Cerebellar cortex (tissue), 1 donor: ENCODE data around the gene RPUSD2.
"Not testable (repeated sequence)": the region's sequence is repeated elsewhere in the genome, so short reads cannot be mapped to it uniquely, and the experiment has no call there.

Experiments used
- DNase-seq: peaks from one replicate; pipeline ENCODE4 v3.0.0-alpha.2; 2015; ENCODE audit warnings: low spot score

RPUSD2 gene

DNA sequence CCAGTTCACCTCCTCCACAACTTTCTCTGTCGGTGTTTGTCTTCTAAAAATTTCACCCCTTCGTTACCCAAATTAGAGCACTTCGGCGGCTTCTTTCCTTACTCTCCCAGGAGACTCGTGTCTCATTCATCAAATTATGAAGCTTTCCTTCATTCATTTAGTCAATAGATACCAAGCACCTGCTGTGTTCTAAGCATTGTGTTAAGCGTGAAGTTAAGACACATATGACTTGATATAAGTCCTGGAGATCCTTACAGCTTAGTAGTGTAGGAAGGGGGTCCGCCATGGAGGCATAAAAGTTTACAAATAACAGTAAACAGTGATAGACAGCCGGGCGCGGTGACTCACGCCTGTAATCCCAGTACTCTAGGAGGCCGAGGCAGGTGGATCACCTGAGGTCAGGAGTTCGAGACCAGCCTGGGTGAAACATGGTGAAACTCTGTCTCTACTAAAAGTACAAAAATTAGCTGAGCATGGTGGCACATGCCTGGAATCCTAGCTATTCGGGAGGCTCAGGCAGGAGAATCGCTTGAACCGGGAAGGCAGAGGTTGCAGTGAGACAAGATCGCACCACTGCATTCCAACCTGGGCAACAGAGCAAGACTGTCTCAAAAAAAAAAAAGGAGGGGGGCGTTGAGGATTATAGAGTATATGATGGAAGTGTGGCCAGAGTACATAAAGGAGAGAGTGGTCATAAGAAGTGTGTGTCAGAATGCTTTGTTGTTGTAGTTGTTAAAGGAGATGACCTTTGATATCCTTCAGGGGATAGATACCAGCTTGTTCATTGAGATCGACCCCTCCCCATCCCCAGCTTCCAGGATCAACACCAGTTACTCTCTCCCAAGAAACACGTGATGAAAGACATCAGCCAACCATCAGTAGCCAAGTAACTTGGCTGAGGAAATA, 3.5 kb upstream of the RPUSD2 start:
- DNase-seq = no peak

DNA sequence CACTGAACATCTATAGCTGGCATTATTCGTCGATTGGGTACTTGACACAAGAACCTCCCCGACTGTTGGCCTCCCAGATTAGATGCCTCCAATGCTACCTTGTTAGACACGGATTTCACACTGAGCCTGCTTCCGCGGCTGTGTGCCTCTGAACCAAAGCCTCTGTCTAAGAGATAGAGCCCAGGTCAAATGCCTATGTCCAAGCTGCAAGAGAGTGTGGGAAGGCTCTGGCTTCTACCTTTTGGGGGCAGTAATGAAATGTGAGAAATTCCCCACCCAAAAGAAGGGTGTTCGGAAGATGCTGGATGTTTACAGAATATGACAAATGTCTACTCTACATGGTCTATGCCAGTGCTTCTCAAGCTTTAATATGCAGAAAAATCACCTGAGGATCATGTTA, 2.0 kb upstream of the RPUSD2 start:
- peak; percentile 72 for DNase-seq

DNA sequence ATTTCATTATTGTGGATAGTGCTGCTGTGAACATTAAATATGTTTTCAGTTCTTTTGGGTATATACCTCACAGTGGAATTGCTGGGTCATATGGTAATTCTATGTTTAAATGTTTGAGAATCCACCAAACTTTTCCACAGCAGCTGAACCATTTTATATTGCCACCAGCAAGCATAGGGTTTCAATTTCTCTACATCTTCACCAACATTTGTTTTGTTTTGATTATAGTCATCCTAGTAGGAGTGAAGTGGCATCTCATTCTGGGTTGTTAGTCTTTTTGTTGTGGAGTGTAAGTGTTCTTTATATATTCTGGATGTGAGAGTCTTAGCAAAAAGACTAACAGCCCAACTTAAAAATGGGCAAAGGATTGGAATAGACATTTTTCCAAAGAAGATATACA, 6.0 kb downstream of the RPUSD2 start:
- no peak for DNase-seq

DNA sequence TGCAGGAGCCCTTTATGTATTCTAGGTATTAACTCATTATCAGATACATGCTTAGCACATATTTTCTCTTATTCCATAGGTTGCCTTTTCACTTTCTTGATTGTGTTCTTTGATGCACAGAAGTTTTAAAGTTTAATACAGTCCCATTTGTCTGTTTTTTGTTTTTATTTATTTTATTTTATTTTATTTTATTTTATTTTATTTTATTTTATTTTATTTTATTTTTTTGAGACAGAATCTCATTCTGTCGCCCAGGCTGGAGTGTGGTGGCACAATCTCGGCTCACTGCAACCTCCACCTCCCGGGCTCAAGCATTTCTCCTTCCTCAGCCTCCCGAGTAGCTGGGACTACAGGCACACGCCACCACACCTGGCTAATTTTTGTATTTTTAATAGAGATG, 7.8 kb downstream of the RPUSD2 start:
- not testable (repeated sequence) for DNase-seq

DNA sequence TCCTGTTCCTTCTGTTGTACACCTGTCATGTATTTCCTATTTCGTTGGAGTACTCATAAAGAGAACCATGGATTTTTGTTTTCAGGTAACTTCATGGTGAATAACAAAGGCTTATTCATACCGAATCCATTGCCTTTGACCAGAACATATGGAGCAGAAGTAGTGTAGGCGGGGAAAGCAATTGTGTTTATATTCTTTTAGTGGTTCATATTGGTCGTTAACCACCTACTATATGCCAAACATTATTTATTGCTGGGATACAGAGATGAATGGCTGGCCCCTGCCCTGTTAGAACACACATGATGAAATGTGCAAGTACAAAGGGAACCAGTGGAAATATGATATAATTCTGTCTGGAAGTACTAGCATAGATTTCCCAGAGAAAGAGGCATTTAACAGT, 9.8 kb downstream of the RPUSD2 start:
- no peak for DNase-seq

DNA sequence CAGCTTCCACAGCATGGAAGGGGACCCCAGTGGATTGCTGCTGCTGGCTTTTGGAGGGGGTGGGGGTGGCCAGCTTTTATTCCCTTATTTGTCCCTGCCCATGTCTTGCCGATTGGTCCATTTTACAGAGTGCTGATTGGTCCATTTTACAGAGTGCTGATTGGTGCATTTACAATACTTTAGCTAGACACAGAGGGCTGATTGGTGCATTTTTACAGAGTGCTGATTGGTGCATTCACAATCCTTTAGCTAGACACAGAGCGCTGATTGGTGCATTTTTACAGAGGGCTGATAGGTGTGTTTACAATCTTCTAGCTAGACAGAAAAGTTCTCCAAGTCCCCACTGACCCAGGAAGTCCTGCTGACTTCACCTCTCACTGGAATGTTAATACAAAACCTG, 12.7 kb downstream of the RPUSD2 start:
- not testable (repeated sequence) for DNase-seq

DNA sequence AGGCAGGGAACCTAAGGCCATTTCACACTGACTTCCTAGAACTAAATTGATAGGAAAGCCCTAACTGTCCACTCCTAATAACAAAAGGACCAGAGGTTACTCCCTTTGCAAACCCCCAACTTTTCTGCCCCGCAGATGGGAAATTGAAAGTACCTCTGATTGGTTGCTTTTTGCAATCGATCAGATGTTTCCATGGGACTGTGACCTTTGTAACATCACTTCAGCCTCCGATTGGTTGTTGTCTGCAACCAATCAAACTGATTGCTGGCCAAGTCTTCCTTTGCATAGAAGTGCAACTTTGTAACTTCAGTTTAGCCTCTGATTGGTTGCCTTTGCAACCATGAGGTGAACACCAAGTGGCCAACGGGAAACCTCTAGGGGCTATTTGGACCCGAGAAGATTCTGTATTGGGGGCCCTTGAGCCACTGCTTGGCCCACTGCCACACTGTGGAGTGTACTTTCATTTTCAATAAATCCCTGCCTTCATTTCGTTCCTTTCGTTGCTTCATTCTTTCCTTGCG, 13.7 kb downstream of the RPUSD2 start:
- DNase-seq = peak; percentile 15

DNA sequence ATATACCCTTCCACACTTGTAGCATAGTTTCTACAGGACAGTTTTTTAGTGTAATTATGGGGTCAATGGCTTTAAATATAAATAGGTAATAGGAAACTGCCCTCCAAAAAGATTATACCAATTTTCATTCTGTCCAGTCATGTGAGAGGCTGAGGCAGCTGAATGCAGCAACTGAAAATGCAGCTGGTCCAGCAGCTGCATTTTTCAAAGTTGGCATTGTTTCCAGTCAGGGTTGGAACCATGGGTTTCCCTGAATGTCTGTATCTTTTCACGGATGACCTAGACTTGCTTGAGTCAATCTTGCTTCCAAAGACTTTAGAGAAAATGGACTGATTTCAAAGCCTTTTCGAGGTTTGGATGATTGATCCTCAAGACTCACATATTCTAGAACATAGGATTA, 15.1 kb downstream of the RPUSD2 start:
- DNase-seq = no peak

DNA sequence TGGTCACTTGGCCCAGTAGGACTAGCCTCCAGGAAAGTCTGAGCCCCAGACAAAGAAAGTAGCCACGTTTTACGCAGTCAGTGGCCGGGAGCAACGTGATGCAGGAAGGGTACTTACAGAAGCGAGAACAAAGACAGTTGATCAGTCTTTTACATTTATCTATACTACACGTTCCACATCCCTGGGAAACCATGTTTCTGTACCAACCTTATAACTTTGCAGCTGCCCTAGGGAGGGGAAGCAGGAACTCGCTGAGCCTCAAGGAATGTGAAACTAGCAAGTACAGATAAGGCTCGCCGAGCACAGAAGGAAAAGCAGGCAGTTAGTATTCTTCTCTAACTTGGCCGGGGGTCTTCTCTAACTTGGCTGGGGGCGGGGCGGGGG, 21.6 kb downstream of the RPUSD2 start:
- peak; percentile 14 for DNase-seq

DNA sequence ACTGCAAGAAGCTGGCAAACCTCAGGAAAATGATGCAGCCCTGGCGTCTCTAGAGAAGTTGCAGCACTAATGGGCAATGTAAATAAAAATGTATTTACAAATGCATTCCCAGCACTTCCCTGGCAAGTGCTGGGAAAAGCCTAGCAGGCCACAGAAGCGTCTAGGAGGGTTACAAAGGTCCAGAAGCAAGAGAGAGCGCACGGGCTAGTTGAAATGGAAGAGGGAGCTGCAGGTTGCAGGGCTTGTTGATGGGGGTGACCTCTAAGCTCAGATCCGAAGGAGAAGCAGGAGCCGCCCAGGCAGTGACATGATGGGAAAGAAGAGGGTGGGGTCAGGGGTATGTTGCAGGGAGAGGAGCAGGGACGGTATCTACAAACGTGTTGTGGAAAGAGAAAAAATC, 22.3 kb downstream of the RPUSD2 start:
- peak; percentile 7 for DNase-seq

DNA sequence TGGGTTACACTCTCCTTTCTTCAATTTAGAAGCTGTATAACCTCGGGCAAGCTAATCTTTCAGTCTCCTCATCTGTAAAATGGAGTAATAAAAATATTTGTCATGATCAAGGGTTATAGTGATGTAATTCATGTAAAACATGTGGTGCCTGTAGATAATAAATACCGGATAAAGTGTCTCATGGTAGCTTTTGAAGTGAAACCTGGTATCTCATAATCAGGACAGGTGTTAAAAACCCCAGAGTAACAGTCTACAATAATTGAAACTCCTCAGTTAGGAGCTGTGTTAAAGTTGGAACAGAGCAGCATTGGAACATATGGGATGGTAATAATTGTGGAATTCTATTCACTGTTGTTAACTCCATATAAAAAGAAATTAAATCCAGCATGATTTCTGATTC, 24.1 kb downstream of the RPUSD2 start:
- DNase-seq = no peak

DNA sequence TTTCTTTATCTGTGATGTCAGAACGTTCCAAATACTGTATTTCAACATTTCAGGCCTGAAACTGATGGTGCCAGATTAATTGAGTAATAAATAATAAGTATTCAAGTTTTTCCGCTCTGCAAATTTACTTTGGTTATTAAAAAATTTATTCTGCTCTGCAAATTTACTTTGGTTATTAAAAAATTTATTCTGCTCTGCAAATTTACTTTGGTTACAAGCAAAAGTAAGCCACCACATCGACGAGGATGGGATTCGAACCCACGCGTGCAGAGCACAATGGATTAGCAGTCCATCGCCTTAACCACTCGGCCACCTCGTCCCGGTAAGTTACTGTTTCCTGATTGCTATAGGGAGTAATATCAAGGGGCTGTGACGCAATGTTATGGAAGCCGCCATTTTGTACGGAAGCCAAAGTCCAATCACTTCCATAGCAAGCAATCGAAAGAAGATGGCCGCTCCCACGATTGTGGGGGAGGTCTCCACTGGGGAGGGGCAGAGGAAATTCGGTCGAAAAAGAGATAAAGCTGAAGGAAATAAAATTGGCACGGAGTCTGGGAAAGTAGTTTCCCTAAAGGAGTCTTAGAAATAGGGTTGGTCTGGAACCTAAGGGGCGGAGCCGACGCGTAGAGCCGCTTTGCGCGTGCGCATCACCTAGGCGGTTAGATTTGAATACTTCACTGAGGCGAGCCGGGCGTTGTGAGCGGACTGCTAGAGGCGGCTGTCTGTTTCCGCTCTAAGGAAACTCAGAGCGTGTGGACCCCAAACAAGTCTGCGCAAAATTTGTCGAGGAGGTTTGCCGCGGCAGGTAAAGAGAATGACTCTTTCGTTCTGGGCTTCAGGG, 24.7 kb downstream of the RPUSD2 start, which contains the start of gene KNL1:
Gene KNL1 (plus strand): TSS at position 662 of the 841 bp plus-strand sequence. CDS start 8,683 bp downstream, outside the sequence.
- peak; percentile 99 for DNase-seq

DNA sequence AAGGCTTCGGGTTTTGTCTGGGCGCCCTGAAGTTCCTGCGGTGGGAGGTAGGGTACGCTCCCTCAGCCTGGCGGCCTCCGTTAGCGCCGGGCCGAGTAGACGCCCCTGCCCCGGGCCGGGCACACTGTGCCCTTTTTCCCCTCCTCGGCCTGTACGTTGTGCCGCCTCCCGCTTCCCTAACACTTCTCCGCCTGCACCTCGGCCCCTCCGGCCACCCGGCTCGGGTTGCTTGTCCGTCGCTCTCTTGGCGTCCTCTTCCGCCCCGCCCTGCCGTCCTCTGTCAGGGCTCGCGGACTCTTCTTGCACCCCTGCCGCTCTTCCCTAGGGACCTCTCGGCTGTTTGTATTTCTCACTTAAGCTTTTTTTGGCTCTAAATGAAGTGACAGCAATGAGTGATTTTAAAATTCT, 25.3 kb downstream of the RPUSD2 start:
- no peak for DNase-seq

DNA sequence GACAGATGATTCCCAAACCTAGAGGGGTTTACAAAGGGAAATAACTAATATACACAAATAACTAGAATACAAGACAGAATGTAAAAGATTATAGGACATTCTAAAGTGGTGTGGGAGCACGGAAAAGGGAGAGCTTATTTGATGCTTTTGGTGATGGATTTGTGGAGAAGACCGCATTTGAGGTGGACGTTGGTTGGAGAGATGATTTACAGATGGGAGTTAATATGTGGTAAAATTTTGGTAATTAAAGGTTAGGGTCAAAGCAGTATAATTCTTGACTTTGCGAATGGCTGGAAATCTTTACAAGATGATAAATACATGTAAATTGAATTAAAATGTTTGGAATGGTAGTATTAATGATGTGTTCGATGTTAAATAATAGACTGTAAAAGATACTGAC, 26.1 kb downstream of the RPUSD2 start:
- no peak for DNase-seq

DNA sequence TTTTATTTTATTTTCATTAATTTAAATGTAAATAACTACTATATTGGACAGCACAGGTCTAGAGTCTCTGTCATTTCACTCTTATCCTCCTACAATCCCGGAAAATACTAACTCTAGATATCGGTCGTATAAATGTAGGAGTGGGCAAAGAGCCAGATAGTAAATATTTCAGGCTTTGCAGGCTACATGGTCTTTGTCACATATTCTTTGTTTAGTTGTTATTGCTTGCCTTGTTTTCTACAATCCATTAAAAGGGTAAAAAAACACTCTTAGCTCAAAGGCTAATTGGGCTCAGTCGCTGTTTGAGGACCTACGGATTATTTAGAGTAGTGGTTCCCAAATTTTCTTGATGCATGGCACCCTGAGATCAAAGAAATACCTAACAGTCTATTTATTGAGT, 26.7 kb downstream of the RPUSD2 start:
- no peak for DNase-seq

DNA sequence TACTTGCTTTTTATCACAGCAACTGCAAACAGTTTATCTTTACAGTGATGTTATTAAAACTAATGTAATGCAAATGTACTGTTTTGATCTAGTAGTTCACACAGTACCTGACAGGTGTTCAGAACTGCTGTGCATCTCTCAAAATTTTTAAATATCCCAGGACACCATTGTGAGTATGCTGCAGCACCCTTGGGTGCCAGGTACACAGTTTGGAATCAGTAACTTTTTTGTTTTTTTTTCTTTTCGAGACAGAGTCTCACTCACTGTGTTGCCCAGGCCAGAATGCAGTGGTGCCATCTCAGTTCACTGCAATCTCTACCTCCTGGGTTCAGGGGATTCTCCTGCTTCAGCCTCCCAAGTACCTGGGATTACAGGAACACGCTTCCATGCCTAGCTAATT, 27.9 kb downstream of the RPUSD2 start:
- no peak for DNase-seq

DNA sequence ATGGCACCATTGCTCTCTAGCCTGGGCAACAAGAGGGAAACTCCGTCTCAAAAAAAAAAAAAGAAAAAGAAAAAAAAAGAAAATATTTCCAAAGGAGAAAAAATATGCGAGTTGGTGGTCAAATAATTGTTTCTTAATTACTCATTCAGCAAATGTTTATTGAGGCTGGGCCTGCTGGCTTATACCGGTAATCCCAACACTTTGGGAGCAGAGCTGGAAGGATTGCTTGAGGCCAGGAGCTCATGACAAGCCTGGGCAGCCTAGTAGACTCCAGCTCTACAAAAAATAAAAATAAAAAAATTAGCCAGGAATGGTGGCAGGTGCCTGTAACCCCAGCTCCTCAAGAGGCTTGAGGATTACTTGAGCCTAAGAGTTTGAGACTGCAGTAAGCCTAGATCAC, 29.0 kb downstream of the RPUSD2 start:
- no peak for DNase-seq

DNA sequence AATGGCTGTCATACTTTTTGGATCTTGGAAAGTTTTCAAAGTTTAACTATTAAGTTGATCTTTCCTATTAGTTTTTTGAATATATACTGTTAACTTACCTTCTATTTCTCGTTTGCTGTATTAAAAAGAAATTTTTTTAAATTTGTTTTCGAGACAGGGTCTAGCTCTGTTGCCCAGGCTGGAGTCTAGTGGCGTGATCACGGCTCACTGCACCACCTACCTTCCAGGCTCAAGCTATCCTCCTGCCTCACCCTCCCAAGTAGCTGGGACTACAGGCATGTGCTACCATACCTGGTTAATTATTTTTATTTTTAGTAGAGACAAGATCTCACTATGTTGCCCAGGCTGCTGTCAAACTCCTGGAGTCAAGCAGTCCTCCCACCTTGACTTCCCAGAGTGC, 29.6 kb downstream of the RPUSD2 start:
- DNase-seq = no peak

DNA sequence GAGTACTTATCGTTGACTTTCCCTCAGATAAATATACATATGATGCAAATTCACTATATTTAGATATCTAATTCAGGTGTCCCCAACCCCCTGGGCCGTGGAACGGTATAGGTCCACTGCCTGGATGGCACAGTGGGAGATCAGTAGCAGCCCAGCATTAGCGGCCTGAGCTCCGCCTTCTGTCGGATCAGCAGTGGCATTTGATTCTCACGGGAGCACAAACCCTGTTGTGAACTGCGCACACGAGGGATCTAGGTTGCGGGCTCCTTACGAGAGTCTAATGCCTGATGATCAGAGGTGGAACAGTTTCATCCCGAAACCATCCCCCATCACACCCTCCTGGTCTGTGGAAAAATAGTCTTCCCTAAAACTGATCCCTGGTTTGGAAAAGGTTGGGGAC, 31.9 kb downstream of the RPUSD2 start:
- no peak for DNase-seq

DNA sequence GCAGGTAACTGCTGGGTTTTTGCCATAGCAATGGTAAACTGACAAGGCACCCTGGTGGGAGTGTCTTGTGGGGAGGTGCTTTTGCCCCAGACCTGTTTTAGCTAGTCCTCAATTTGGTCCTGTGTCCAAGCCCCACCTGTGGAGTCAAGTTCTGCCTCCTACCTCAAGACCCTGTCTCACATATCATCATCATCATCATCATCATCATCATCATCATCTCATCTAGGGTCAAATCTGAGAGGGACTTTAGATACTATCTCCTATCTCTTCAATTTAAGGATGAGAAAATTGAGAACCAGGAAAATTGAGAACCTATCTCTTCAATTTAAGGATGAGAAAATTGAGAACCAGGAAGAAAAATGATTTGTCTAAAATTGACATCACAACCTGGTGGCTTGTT, 34.8 kb downstream of the RPUSD2 start:
- no peak for DNase-seq

DNA sequence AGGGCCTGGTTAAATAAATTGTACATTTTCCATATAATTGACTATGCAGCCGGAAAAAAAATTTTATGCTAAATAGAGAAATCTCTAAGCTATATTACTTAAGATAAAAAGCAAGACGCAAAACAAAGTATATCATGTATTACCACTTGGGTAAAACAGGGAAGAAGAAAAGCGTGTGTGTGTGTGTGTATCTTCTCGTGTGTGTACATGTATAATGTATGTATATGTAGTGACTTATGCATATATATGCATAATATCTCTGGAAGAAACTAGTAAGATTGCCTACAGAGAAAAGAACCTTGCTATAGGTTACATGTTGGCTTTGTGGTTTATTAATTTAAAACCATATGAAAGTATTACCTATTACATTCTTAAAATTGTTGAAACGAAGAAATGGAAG, 44.0 kb downstream of the RPUSD2 start:
- no peak for DNase-seq

DNA sequence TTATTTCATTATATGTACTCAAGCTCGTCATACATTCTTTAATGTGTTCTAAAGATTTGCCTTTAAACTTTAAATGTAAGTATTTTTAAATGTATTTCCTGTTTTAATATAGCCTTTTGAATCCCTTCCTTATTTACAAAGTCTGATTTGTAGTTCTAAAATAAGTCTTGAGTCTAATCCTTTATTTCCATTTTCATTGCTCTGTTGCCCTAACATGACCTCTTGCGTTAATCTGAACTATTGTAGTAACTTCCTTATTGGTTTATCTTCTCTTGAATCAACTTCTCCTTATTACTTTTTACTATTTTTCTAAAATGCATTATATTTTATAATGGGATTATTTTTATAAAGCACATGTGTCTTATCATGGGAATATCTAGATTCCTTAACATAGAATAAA, 48.9 kb downstream of the RPUSD2 start:
- no peak for DNase-seq

DNA sequence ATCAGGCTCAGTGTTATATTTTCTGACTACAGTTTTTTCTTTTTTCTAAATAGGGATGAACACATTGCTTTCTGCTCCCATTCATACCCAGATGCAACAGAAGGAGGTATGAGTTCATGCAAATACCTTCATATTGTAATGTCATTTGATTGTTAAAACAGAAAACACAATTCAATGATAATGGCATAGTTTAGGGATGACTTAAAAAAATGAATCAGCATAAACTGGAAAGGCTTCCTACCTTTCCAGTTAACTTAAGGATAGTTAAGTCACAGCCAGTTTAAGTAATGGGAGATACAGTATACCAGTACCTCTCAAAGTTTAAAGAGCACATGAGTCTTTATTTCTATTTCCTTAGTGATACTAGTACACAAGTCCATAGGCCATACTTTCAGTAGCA, 49.8 kb downstream of the RPUSD2 start:
- DNase-seq = no peak
